ENCODE data around the gene RAPGEF4. TPM values are rescaled to one million over a fixed set of nuclear protein-coding genes. Genes with fewer than 3 reads are reported as not detected.

RAPGEF4 gene
- total RNA-seq, 1 donor from 2014 or later, result 9.3 TPM

GRCh38 chr2:172812158-172812744 lies 76.6 kb downstream of the RAPGEF4 start:
- DNase-seq (ENCODE audit: low spot score) (no peak), ATAC-seq (no peak)
- intact Hi-C loops (cut with DNase I), result loop anchor here (10.0 kb wide), 1 partner anchor 123 kb away; no protein-coding TSS in a partner anchor

- DNase-seq (ENCODE audit: low spot score) (no peak), ATAC-seq (peak; percentile 74)
- intact Hi-C loops (cut with DNase I), result loop anchor here (10.0 kb wide), 1 partner anchor 121 kb away; no protein-coding TSS in a partner anchor
Measured at GRCh38 chr2:172813314-172813888, 77.8 kb downstream of the RAPGEF4 start.

GRCh38 chr2:172817411-172817810 lies 81.8 kb downstream of the RAPGEF4 start:
- ATAC-seq, result no peak
- intact Hi-C loops (cut with DNase I), result loop anchor here (10.0 kb wide), 1 partner anchor 117 kb away; no protein-coding TSS in a partner anchor
- DNase-seq (ENCODE audit: low spot score), result no peak

- ATAC-seq, result no peak
- intact Hi-C loops (cut with DNase I), result loop anchor here (10.0 kb wide), 1 partner anchor 115 kb away; no protein-coding TSS in a partner anchor
- DNase-seq (ENCODE audit: low spot score), result no peak
Measured at GRCh38 chr2:172819943-172820342, 84.3 kb downstream of the RAPGEF4 start.

- no peak for ATAC-seq
- DNase-seq (ENCODE audit: low spot score), result no peak
- intact Hi-C loops (cut with DNase I), result no loop called here
Measured at GRCh38 chr2:172821370-172822338, 86.0 kb downstream of the RAPGEF4 start.

- DNase-seq (ENCODE audit: low spot score), result no peak
- ATAC-seq, result no peak
- intact Hi-C loops (cut with DNase I), result no loop called here
Measured at GRCh38 chr2:172822585-172822984, 86.9 kb downstream of the RAPGEF4 start.

GRCh38 chr2:172823261-172823850 lies 87.7 kb downstream of the RAPGEF4 start:
- DNase-seq (ENCODE audit: low spot score), result no peak
- intact Hi-C loops (cut with DNase I), result no loop called here
- no peak for ATAC-seq

- no peak for DNase-seq (ENCODE audit: low spot score)
- no peak for ATAC-seq
- intact Hi-C loops (cut with DNase I), result no loop called here
Measured at GRCh38 chr2:172826522-172826921, 90.9 kb downstream of the RAPGEF4 start.

- no peak for DNase-seq (ENCODE audit: low spot score)
- no peak for ATAC-seq
- intact Hi-C loops (cut with DNase I), result no loop called here
Measured at GRCh38 chr2:172829229-172829628, 93.6 kb downstream of the RAPGEF4 start.

- intact Hi-C loops (cut with DNase I), result no loop called here
- no peak for ATAC-seq
- DNase-seq (ENCODE audit: low spot score), result no peak
Measured at GRCh38 chr2:172830482-172830881, 94.8 kb downstream of the RAPGEF4 start.

- intact Hi-C loops (cut with DNase I), result no loop called here
- DNase-seq (ENCODE audit: low spot score) (no peak), ATAC-seq (peak; percentile 57)
Measured at GRCh38 chr2:172833898-172834297, 98.3 kb downstream of the RAPGEF4 start.

GRCh38 chr2:172834881-172835280 lies 99.2 kb downstream of the RAPGEF4 start:
- no peak for ATAC-seq
- no peak for DNase-seq (ENCODE audit: low spot score)
- intact Hi-C loops (cut with DNase I), result no loop called here

- ATAC-seq (peak; percentile 68), DNase-seq (ENCODE audit: low spot score) (no peak)
- intact Hi-C loops (cut with DNase I), result no loop called here
Measured at GRCh38 chr2:172836347-172836821, 100.7 kb downstream of the RAPGEF4 start.

- DNase-seq (ENCODE audit: low spot score) (no peak), ATAC-seq (no peak)
- intact Hi-C loops (cut with DNase I), result no loop called here
Measured at GRCh38 chr2:172836827-172837226, 101.2 kb downstream of the RAPGEF4 start.

GRCh38 chr2:172839446-172839845 lies 103.8 kb downstream of the RAPGEF4 start:
- DNase-seq (ENCODE audit: low spot score) (no peak), ATAC-seq (no peak)
- intact Hi-C loops (cut with DNase I), result no loop called here

GRCh38 chr2:172842511-172843265 lies 107.0 kb downstream of the RAPGEF4 start:
- no peak for DNase-seq (ENCODE audit: low spot score)
- ATAC-seq, result no peak
- intact Hi-C loops (cut with DNase I), result no loop called here

GRCh38 chr2:172843266-172843582 lies 107.6 kb downstream of the RAPGEF4 start:
- no peak for ATAC-seq
- no peak for DNase-seq (ENCODE audit: low spot score)
- intact Hi-C loops (cut with DNase I), result no loop called here

- intact Hi-C loops (cut with DNase I), result no loop called here
- peak; percentile 54 for ATAC-seq
Measured at GRCh38 chr2:172843902-172844715, 108.5 kb downstream of the RAPGEF4 start.

More at GRCh38 chr2:172843902-172844715, 108.5 kb downstream of the RAPGEF4 start:
- DNase-seq (ENCODE audit: low spot score), result no peak

Measured in sciatic nerve (tissue), 2 donors.